ENCODE data around the gene HS6ST3.

GRCh38 chr13:96646515-96647211, 556.8 kb downstream of the HS6ST3 start:
- TF ChIP-seq TAF1 (IDR thresholded peaks at IDR 0.05; ENCODE audit: borderline replicate concordance, low read depth, low read length) (no peak), POLR2A (IDR thresholded peaks at IDR 0.05; ENCODE audit: low read depth, low read length) (no peak), POLR2AphosphoS5 (IDR thresholded peaks at IDR 0.05; ENCODE audit: low read depth, low read length) (no peak)

Data from GM12892 (cell line).